Testis (tissue), 3 donors: ENCODE measurements around the gene SFXN1. TPM values are rescaled to one million over a fixed set of nuclear protein-coding genes. Genes with fewer than 3 reads are reported as not detected.

Experiments
- DNase-seq: peaks from one replicate; pipeline ENCODE4 v3.0.0-alpha.2; 2019
- H3K27ac ChIP-seq, 2 donors: fragments of 200-600 bp; sonication (generic); one replicate each; pipeline ENCODE4 v1.5.1; 2019
- H3K27me3 ChIP-seq: fragments of 200-600 bp; sonication (generic); one replicate; pipeline ENCODE4 v1.5.1; 2019
- H3K36me3 ChIP-seq: fragments of 200-600 bp; sonication (generic); one replicate; pipeline ENCODE4 v1.5.1; 2017; ENCODE audit warnings: low read depth; ENCODE audit errors: missing control alignments
- H3K4me1 ChIP-seq: fragments of 200-600 bp; sonication (generic); one replicate; pipeline ENCODE4 v1.5.1; 2019
- H3K4me3 ChIP-seq, 2 donors: fragments of 200-600 bp; sonication (generic); one replicate each; pipeline ENCODE4 v1.5.1; 2017 to 2019
- H3K9me3 ChIP-seq: fragments of 200-600 bp; sonication (generic); one replicate; pipeline ENCODE4 v1.5.1; 2017
- CTCF ChIP-seq, 3 experiments: fragments of 450-650 bp in 2 of 3; fragments of 200-600 bp in 1 of 3; sonication (generic) in 1 of 3; IDR thresholded peaks; one replicate each; pipeline ENCODE4 v1.5.1; 2016 to 2019; ENCODE audit warnings: antibody characterized with exemption in 3 of 3, mild to moderate bottlenecking in 2 of 3, moderate library complexity in 1 of 3
- POLR2A ChIP-seq: fragments of 450-650 bp; IDR thresholded peaks from one replicate; pipeline ENCODE4 v1.6.1; 2017; ENCODE audit warnings: antibody characterized with exemption, mild to moderate bottlenecking, moderate library complexity
- WGBS, 2 donors: methylation state at CpG; one replicate each; pipeline ENCODE4 v1.1.5; 2018; 5-methylcytosine and 5-hydroxymethylcytosine counted together
- intact Hi-C: fragments of 100-400 bp; cut with DNase I; formaldehyde crosslinking; loops from one replicate; pipeline ENCODE4 v1.15.1; 2023; ENCODE audit warnings: low total_unique reads
- polyA plus RNA-seq: library from polyadenylated mRNA; stranded (reverse); fragments of 350-450 nt; fragmentation: Illumina TruSeq; extraction: RNeasy Lipid Tissue Mini Kit (QIAGEN cat#74804); gene quantifications from one replicate; pipeline ENCODE4 v1.2.3, GENCODE V29; 2014; ENCODE audit warnings: low read depth, low replicate concordance; ENCODE audit not compliant: insufficient read depth
- total RNA-seq, 2 donors: library from RNA; depleted of rRNA; stranded (reverse); fragments of >200 nt; gene quantifications; one replicate each; pipeline ENCODE4 v1.2.3, GENCODE V29; 2016

SFXN1 gene
- total and polyA plus RNA-seq, 3 donors from 2014 or later, result 22.6 to 44.5 (median 29.3) TPM

GRCh38 chr5:175520321-175520720 lies 42.0 kb downstream of the SFXN1 start:
- WGBS, 2 donors, result 89 to 98% methylated on average over 5 of the region's 5 CpGs
- intact Hi-C loops, result no loop called here
- H3K9me3 ChIP-seq, result no peaks in the 10 kb centered on the region
- DNase-seq, result no peak
- TF ChIP-seq POLR2A (no peak), CTCF (IDR thresholded peaks at IDR 0.05) (no peak)
- H3K27ac ChIP-seq, result no peak overlapping the region
- H3K27me3 ChIP-seq, result no peaks in the 10 kb centered on the region
- no peaks in the 10 kb centered on the region for H3K4me1 ChIP-seq
- H3K36me3 ChIP-seq, result no peaks in the 10 kb centered on the region
- H3K4me3 ChIP-seq, result no peak overlapping the region

DNA sequence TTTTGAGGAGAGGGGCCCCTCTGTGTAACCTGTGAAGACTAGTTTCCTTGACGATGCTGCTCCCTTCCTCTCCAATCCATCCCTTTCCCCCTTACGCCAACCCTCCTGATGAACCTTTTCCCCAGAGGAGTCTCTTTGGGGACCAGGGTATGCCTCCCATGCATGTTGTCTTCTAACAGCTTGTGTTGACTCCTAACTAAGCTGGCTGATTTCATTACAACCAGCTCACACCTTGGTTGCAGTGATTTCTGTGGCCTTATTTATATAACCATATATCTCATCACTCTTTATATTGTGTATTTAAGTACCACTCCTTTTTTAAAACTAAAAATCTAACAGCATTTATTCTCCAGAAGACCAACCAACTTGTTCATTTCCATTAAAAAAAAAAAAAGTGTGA lies 42.5 kb downstream of the SFXN1 start:
- Histone ChIP-seq H3K27ac (no peak overlapping the region), H3K4me1 (no peaks in the 10 kb centered on the region), H3K36me3 (no peaks in the 10 kb centered on the region), H3K9me3 (no peaks in the 10 kb centered on the region), H3K4me3 (no peak overlapping the region), H3K27me3 (no peaks in the 10 kb centered on the region)
- DNase-seq, result no peak
- intact Hi-C loops, result no loop called here
- 93 to 94% methylated on average over 2 of the region's 2 CpGs for WGBS, 2 donors
- TF ChIP-seq CTCF (IDR thresholded peaks at IDR 0.05) (no peak), POLR2A (no peak)

- H3K27ac ChIP-seq, result no peak overlapping the region
- WGBS, 2 donors, result 87 to 96% methylated on average over 4 of the region's 4 CpGs
- no peak overlapping the region for H3K4me3 ChIP-seq
- H3K9me3 ChIP-seq, result no peaks in the 10 kb centered on the region
- no peaks in the 10 kb centered on the region for H3K36me3 ChIP-seq
- no peaks in the 10 kb centered on the region for H3K4me1 ChIP-seq
- intact Hi-C loops, result no loop called here
- no peak for DNase-seq
- TF ChIP-seq POLR2A, result no peak
- TF ChIP-seq CTCF (IDR thresholded peaks at IDR 0.05), result no peak
- H3K27me3 ChIP-seq, result no peaks in the 10 kb centered on the region
Measured at GRCh38 chr5:175521313-175521833, 43.0 kb downstream of the SFXN1 start.

DNA sequence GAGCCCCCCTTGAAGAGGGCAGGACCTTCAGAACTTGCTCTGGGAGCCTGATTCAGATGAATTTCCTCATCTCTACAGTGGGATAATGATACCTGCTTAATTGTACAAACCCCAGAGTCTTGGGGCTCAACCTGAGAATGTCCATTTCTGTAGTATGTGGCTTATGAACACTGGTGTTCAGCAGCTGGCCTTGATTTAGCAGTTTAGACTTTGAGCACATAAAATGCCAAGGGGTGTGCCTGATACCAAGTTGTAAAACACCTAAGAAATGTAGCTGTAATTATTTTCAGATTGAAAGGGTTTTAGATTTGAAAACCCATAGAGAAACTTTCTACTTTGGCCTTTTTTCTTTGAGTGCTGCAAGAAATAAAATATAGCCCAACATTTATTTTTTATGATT lies 44.9 kb downstream of the SFXN1 start:
- Histone ChIP-seq H3K36me3 (no peaks in the 10 kb centered on the region), H3K4me1 (no peaks in the 10 kb centered on the region), H3K9me3 (no peaks in the 10 kb centered on the region), H3K27me3 (no peaks in the 10 kb centered on the region), H3K27ac (no peak overlapping the region), H3K4me3 (no peak overlapping the region)
- TF ChIP-seq POLR2A, result no peak
- TF ChIP-seq CTCF (IDR thresholded peaks at IDR 0.05), result no peak
- intact Hi-C loops, result no loop called here
- no peak for DNase-seq

DNA sequence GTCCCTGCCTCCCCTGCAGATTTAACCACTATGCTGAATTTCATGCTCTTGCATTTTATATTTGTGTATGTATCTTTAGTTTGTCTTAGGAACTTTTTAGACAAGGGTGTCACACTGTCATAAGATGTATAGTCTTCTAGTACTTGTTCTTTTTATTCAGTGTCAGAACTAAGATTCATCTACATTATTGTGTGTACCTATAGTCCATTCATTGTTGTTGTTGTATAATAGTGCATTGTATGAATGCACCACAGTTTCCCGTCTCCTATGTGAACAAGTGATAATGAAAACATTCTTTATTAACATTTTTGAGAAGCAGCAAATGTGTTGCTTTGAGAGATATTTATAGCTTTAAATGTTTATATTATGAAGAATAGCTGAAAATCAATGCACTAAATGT lies 45.9 kb downstream of the SFXN1 start:
- intact Hi-C loops, result no loop called here
- no peaks in the 10 kb centered on the region for H3K4me1 ChIP-seq
- H3K36me3 ChIP-seq, result no peaks in the 10 kb centered on the region
- TF ChIP-seq POLR2A, result no peak
- TF ChIP-seq CTCF (IDR thresholded peaks at IDR 0.05), result no peak
- no peak overlapping the region for H3K4me3 ChIP-seq
- no peaks in the 10 kb centered on the region for H3K9me3 ChIP-seq
- no peak for DNase-seq
- H3K27me3 ChIP-seq, result no peaks in the 10 kb centered on the region
- WGBS, 2 donors, result 82 to 87% methylated on average over 1 of the region's 1 CpG
- no peak overlapping the region for H3K27ac ChIP-seq
